Neuronal stem cell (in vitro differentiated cells): ENCODE results near the gene ST7L.
A peak's percentile ranks its signal among the peaks of the same experiment; 100 is the strongest.

Experiments
- DNase-seq: peaks from one replicate; pipeline ENCODE4 v3.0.0-alpha.2; 2013; ENCODE audit warnings: low spot score
- H2AFZ ChIP-seq: one replicate; pipeline ENCODE4 v1.6.1; 2013; ENCODE audit warnings: mild to moderate bottlenecking, low read length, inconsistent platforms
- H2AK5ac ChIP-seq: 2 replicates; pipeline ENCODE4 v1.6.1; 2013; ENCODE audit warnings: low read depth, mild to moderate bottlenecking, inconsistent platforms, low read length, moderate library complexity, mixed read lengths
- H2BK120ac ChIP-seq: 2 replicates; pipeline ENCODE4 v1.6.1; 2013; ENCODE audit warnings: low read depth, mild to moderate bottlenecking, inconsistent platforms, low read length, moderate library complexity, mixed read lengths
- H2BK12ac ChIP-seq: one replicate; pipeline ENCODE4 v1.6.1; 2013; ENCODE audit warnings: low read length, inconsistent platforms
- H2BK15ac ChIP-seq: 2 replicates; pipeline ENCODE4 v1.6.1; 2013; ENCODE audit warnings: mild to moderate bottlenecking, low read length, inconsistent platforms, mixed read lengths
- H2BK5ac ChIP-seq: one replicate; pipeline ENCODE4 v1.6.1; 2013; ENCODE audit warnings: inconsistent platforms, mild to moderate bottlenecking, low read length, moderate library complexity
- H3K14ac ChIP-seq: one replicate; pipeline ENCODE4 v1.6.1; 2013; ENCODE audit warnings: low read length, inconsistent platforms
- H3K18ac ChIP-seq: 2 replicates; pipeline ENCODE4 v1.6.1; 2013; ENCODE audit warnings: low read length, inconsistent platforms
- H3K23ac ChIP-seq: 2 replicates; pipeline ENCODE4 v1.6.1; 2013; ENCODE audit warnings: low read depth, mild to moderate bottlenecking, mixed read lengths, low read length, inconsistent platforms; ENCODE audit not compliant: poor library complexity
- H3K27ac ChIP-seq: replicated peaks from 3 replicates; pipeline ENCODE4 v1.5.1; 2013; ENCODE audit warnings: low read length, inconsistent platforms
- H3K27me3 ChIP-seq, 3 experiments: 2 replicates each; pipeline ENCODE4 v1.6.1; 2013; ENCODE audit warnings: low read length in 3 of 3, mild to moderate bottlenecking in 2 of 3, inconsistent platforms in 1 of 3, low read depth in 1 of 3, mixed read lengths in 1 of 3, moderate library complexity in 1 of 3; ENCODE audit not compliant: control insufficient read depth in 3 of 3, insufficient read depth in 3 of 3
- H3K36me3 ChIP-seq, 2 donors: replicated peaks in 1 of 2; 2 replicates each; pipeline ENCODE4 v1.6.1; 2013; ENCODE audit warnings: low read length in 2 of 2; ENCODE audit not compliant: control insufficient read depth in 2 of 2, insufficient read depth in 2 of 2
- H3K4ac ChIP-seq: 2 replicates; pipeline ENCODE4 v1.6.1; 2013; ENCODE audit warnings: inconsistent platforms, mild to moderate bottlenecking, low read length, moderate library complexity
- H3K4me1 ChIP-seq, 2 donors: 1 replicate in 1 of 2; 2 replicates in 1 of 2; pipeline ENCODE4 v1.6.1; 2013; ENCODE audit warnings: low read length in 2 of 2, low read depth in 1 of 2; ENCODE audit not compliant: control insufficient read depth in 2 of 2, insufficient read depth in 1 of 2
- H3K4me2 ChIP-seq: one replicate; pipeline ENCODE4 v1.6.1; 2013; ENCODE audit warnings: mild to moderate bottlenecking, low read length, inconsistent platforms; ENCODE audit not compliant: insufficient read depth, poor library complexity, severe bottlenecking
- H3K4me3 ChIP-seq, 2 donors: 2 replicates each; pipeline ENCODE4 v1.5.1; 2013; ENCODE audit warnings: low read length in 2 of 2, mild to moderate bottlenecking in 2 of 2, inconsistent platforms in 1 of 2, moderate library complexity in 1 of 2
- H3K79me1 ChIP-seq: one replicate; pipeline ENCODE4 v1.6.1; 2013; ENCODE audit warnings: low read depth, mild to moderate bottlenecking, inconsistent platforms, low read length, moderate library complexity
- H3K9ac ChIP-seq: one replicate; pipeline ENCODE4 v1.6.1; 2013; ENCODE audit warnings: mild to moderate bottlenecking, low read depth, low read length, inconsistent platforms; ENCODE audit not compliant: poor library complexity
- H3K9me3 ChIP-seq, 2 donors: replicated peaks in 1 of 2; 2 replicates each; pipeline versions ENCODE3 to v1.6.1; 2013; ENCODE audit warnings: low read length in 2 of 2, mild to moderate bottlenecking in 2 of 2, inconsistent platforms in 1 of 2, low read depth in 1 of 2, mixed read lengths in 1 of 2, moderate library complexity in 1 of 2; ENCODE audit not compliant: control insufficient read depth in 2 of 2, insufficient read depth in 1 of 2
- H4K8ac ChIP-seq: one replicate; pipeline ENCODE4 v1.6.1; 2013; ENCODE audit warnings: low read depth, mild to moderate bottlenecking, inconsistent platforms, low read length, moderate library complexity
- H4K91ac ChIP-seq: one replicate; pipeline ENCODE4 v1.6.1; 2013; ENCODE audit warnings: low read length, low read depth, mild to moderate bottlenecking, inconsistent platforms; ENCODE audit not compliant: poor library complexity
- WGBS, 2 donors: extraction: QIAGEN DNeasy Blood & Tissue Kit; methylation state at CpG; one replicate each; pipeline ENCODE4 v1.1.7; 2013; ENCODE audit warnings: missing lambda C conversion rate in 2 of 2, mixed read lengths in 1 of 2; ENCODE audit not compliant: insufficient read length in 2 of 2, insufficient replicate concordance in 1 of 2; ENCODE audit errors: extremely low coverage in 2 of 2; 5-methylcytosine and 5-hydroxymethylcytosine counted together

Gene ST7L

DNA sequence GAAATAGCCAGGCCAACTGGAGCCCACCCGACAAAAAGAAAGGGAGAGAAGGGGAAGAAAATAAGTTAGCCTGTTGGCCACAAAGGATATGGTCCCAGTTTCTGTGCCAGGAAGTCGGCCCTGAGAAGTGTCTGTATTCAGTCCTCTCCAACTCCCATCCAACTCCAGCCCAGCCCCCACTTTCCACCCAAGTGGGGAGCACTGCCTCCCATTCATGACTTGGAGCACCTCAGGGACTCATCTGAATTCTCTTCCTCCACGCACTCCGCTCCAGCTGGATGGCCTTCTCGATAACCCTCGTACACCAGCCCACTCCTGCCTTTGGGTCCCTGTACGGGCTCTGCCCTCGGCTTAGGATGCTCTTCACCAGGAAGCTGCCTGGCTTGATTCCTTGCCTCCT lies 112.2 kb downstream of the ST7L start:
- Histone ChIP-seq H3K9me3 (no peaks in the 10 kb centered on the region), H4K8ac (no peak overlapping the region), H3K9ac (no peak overlapping the region), H3K14ac (no peak overlapping the region), H3K4me3 (no peak overlapping the region), H3K79me1 (no peaks in the 10 kb centered on the region), H3K18ac (no peak overlapping the region), H4K91ac (no peak overlapping the region), H2AK5ac (no peak overlapping the region), H2BK15ac (peak overlapping the region; percentile 29), H3K4me1 (peaks cover 37 to 47% of the 10 kb centered on the region in 2 donors), H2BK12ac (no peak overlapping the region), H2AFZ (no peak overlapping the region), H3K27ac (no peak overlapping the region), H3K4me2 (no peak overlapping the region), H2BK120ac (no peak overlapping the region), H3K27me3 (peaks cover 7 to 32% (median 23%) of the 10 kb centered on the region in 3 experiments), H3K4ac (no peak overlapping the region), H3K36me3 (no peaks in the 10 kb centered on the region), H3K23ac (no peak overlapping the region), H2BK5ac (no peak overlapping the region)
- WGBS, 2 donors, result no CpG with 5 or more reads among the region's 8 CpGs
- no peak for DNase-seq

DNA sequence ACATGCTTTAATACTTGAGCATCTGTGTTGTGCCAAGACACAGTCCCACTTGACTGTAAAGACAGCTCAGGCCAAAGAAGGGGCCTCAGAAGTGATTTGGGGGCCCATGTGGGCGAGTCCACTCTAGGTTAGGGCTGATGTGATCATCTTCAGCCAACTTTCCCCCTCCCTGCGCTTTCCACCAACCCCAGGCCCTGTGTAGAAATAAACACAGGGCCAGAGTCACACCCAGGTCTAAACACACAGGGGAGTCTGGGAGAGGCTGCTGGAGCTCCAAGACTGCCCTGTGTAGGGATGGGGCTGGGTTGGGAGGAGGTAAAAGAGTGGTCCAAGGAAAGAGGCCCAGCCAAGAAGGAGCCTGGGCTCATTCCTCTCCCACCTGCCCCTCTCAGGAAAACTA lies 112.6 kb downstream of the ST7L start:
- no CpG with 5 or more reads among the region's 2 CpGs for WGBS, 2 donors
- H4K91ac ChIP-seq, result peak overlapping the region; percentile 38
- no peak overlapping the region for H3K18ac ChIP-seq
- no peak overlapping the region for H3K4ac ChIP-seq
- H4K8ac ChIP-seq, result no peak overlapping the region
- peaks cover 7 to 32% (median 25%) of the 10 kb centered on the region in 3 experiments for H3K27me3 ChIP-seq
- H3K36me3 ChIP-seq, result no peaks in the 10 kb centered on the region
- no peak overlapping the region for H2BK12ac ChIP-seq
- no peak overlapping the region for H3K4me3 ChIP-seq
- peak overlapping the region; percentile 29 for H2BK15ac ChIP-seq
- no peak overlapping the region for H3K23ac ChIP-seq
- no peak overlapping the region for H3K27ac ChIP-seq
- H3K9me3 ChIP-seq, result no peaks in the 10 kb centered on the region
- H3K4me2 ChIP-seq, result no peak overlapping the region
- no peak overlapping the region for H3K9ac ChIP-seq
- no peak overlapping the region for H2BK120ac ChIP-seq
- no peak overlapping the region for H3K14ac ChIP-seq
- peaks cover 36 to 46% of the 10 kb centered on the region in 2 donors for H3K4me1 ChIP-seq
- DNase-seq, result no peak
- no peaks in the 10 kb centered on the region for H3K79me1 ChIP-seq
- H2BK5ac ChIP-seq, result no peak overlapping the region
- no peak overlapping the region for H2AFZ ChIP-seq
- H2AK5ac ChIP-seq, result no peak overlapping the region

DNA sequence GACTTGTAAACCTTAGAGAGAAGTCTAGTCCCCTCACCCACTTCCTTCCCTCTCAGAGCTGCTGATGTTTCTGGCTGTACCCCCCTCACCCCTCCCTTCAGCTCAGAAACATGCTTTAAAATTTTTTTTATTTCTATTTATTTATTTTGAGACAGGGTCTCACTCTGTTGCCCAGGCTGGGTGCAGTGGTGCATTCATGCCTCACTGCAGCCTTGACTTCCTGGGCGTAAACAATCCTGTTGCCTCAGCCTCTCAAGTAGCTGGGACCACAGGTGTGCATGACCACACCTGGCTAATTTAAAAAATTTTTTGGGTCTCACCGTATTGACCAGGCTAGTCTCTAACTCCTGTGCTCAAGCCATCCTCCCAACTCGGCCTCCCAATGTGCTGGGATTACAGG lies 113.1 kb downstream of the ST7L start:
- Histone ChIP-seq H3K14ac (no peak overlapping the region), H2AK5ac (no peak overlapping the region), H2BK5ac (no peak overlapping the region), H2BK12ac (no peak overlapping the region), H3K4me3 (no peak overlapping the region), H3K4ac (no peak overlapping the region), H3K4me1 (peaks cover 35 to 43% of the 10 kb centered on the region in 2 donors), H3K23ac (no peak overlapping the region), H3K9ac (no peak overlapping the region), H3K79me1 (no peaks in the 10 kb centered on the region), H2BK120ac (no peak overlapping the region), H3K27me3 (peaks cover 7 to 32% (median 29%) of the 10 kb centered on the region in 3 experiments), H4K91ac (no peak overlapping the region), H3K9me3 (no peaks in the 10 kb centered on the region), H4K8ac (no peak overlapping the region), H3K4me2 (no peak overlapping the region), H3K27ac (no peak overlapping the region), H3K36me3 (no peaks in the 10 kb centered on the region), H2AFZ (no peak overlapping the region), H3K18ac (no peak overlapping the region), H2BK15ac (no peak overlapping the region)
- WGBS, 2 donors, result no CpG with 5 or more reads among the region's 3 CpGs
- no peak for DNase-seq

DNA sequence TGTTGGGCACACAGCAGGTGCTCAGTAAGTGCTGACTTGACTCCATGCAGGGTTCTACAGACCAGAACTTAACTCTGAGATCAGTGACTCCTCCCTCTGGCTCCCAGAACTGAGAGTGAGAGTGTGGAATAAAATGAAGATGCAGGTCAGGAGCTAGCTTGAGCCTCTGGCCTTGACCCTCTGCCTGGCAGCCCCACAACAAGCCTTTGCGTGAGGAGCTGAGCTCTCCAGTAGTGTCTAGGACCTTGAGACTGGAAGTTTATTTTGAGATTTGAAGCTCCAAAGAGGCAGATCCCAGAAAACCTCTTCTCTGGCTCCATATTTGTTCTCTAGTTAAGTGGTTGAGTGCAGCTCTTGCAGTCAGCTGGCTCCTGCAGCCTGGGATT lies 113.5 kb downstream of the ST7L start:
- Histone ChIP-seq H4K8ac (no peak overlapping the region), H3K27me3 (peaks cover 7 to 32% (median 29%) of the 10 kb centered on the region in 3 experiments), H2AK5ac (no peak overlapping the region), H3K79me1 (no peaks in the 10 kb centered on the region), H3K36me3 (no peaks in the 10 kb centered on the region), H3K4me3 (no peak overlapping the region), H3K14ac (no peak overlapping the region), H3K9ac (no peak overlapping the region), H2BK12ac (no peak overlapping the region), H2BK120ac (peak overlapping the region; percentile 33), H3K18ac (no peak overlapping the region), H3K23ac (no peak overlapping the region), H3K4me2 (no peak overlapping the region), H3K27ac (no peak overlapping the region), H4K91ac (no peak overlapping the region), H3K4me1 (peaks cover 35 to 41% of the 10 kb centered on the region in 2 donors), H3K4ac (no peak overlapping the region), H2BK15ac (no peak overlapping the region), H3K9me3 (no peaks in the 10 kb centered on the region), H2BK5ac (no peak overlapping the region), H2AFZ (no peak overlapping the region)
- no CpG with 5 or more reads among the region's 1 CpG for WGBS, 2 donors
- DNase-seq, result no peak
